ENCODE results near the gene BCL11A.
A peak's percentile ranks its signal among the peaks of the same experiment; 100 is the strongest.

Gene BCL11A

DNA sequence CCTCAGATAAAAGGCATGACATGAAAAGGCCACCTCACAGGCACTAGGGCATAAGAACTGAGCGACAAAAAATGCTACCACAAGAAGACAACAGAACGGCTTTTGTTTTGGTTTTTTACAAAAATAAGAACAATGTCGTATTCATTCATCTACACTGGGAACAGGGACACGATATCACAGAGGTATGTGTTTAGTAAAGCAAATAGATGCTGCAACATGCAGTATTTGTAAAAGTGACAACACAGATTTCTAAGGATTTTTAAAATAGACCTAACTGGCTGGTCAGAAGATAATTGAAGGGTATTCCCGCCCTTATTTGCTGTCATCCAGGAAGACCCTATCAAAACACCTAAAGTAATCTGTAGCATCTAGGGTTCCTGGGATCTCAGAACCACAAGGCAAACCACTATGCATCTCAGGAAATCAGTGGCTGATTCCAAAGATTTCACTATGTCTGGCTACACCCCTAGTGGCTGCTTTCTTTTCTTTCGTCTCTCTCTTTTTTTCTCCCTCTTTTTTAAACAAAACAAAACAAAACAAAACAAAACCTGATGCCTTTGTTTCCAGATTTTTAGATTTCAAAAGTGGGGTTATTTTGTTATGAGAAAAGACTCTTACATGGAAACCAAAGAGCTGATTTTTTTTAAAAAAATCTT, 97.2 kb downstream of the BCL11A start:
- DNase-seq: no peak

DNA sequence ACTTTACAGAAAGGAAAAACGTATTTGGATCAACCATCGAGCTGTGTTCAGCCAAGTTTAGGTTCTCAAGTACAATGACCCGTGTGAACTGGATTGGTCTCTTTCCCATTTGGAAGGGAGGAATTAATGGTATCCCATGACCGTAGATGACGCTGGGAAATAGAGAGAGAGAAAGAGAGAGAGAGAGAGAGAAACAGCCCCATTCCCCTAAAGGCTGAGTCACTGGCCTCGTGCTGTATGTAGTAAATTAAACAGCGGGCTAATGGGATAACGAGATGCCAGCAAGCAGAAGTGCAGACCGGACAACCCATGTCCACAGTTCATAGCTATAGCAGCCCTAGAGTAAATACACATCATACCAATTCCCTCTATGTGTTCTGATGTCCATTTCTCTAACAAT, 99.6 kb downstream of the BCL11A start:
- peak; percentile 31 for DNase-seq

DNA sequence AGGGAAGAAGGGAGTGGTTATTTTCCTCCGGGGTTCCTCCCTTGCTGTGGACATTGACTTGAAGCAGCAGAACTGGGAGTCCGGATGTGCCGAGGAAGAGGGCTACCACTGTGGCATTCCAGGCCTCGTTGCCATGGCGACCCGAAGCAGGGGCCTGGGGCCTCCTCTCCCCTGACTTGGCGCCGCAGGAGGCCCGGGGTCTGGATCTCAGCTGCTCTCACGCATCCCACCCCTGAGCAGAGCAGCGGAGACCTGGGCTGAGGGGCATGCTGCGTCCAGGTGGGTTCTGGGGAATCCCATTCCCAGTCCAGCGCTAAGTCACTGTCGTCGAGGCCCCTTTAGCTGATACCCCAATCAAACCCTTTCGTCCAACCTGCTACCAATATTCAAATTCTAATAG, 100.2 kb downstream of the BCL11A start:
- no peak for DNase-seq

DNA sequence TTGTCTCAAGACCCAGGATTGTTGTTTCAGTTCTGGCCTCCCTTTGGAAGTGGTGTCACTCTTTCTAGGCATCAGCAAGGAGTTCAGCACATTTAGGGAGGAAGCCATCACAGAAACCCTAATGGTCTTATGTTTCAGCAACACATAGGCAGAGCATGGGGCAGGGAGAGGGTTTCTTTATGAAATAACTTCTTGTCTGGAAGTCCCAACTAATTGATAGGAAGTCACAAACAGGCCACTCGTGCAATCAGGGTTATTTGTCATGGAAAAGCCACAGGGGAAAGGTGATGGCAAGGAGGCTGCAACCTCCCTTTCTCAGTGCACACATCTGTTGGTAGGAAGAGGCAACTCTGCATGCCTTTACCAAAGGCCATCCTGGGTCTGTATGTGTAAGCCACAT, 103.0 kb downstream of the BCL11A start:
- peak; percentile 16 for DNase-seq

DNA sequence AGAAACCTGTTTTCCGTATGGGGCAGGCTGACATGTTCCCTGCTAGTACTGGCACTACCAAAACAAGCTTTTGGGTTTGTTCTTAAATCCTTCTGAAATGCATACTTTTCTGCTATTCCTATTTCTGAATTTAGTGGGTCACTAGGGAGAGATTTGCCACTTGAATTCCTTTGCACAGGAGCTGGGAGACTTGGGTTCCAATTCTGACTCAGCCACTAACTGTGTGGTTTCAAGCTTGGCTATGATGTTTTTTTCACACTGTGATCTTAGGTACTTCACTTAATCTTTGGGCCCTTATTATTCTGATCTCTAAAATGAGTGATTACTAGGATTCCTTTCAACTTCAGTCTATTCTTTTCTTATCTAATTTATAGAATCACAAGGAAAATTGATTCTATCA, 105.5 kb downstream of the BCL11A start:
- no peak for DNase-seq

DNA sequence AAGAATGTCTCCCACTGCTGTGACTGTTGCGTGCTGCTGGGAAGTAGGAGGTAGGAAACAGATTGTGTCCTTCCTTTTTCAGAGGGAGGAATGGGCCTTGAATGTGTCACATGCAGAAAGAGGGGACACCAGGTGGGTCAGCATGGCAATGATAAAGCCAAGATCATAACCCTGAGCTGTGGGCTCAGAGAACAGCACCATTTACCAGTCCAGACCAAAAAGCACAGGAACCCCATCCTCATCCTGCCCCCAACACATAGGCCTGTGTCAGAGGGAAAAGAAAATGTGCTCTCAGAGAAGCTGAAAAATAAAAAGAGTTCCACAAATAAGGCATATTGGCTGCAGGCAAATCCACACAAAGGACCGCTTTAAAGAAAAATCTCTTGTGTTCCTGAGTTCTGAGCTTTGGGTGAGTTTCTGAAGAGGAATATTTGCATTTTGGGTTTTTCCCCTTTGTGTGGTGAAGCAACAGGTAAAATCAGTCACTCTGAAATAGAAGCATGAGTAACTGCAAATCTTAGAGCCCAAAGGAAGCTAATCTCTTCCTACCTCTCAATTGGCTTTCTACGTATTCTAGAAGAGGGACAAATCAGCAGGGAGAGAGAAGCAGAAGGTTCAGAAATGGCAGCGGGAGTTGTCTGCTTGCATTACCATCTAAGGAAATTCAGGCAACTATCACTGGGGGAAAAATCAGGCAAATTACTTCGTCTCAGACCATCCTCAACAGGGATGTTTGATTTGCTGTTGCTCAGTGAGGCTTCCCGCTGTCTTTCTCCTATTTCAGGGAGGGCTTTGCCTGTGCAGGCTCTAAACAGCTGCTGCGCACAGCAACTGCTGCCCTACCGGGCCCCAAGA, 106.8 kb downstream of the BCL11A start:
- no peak for DNase-seq

DNA sequence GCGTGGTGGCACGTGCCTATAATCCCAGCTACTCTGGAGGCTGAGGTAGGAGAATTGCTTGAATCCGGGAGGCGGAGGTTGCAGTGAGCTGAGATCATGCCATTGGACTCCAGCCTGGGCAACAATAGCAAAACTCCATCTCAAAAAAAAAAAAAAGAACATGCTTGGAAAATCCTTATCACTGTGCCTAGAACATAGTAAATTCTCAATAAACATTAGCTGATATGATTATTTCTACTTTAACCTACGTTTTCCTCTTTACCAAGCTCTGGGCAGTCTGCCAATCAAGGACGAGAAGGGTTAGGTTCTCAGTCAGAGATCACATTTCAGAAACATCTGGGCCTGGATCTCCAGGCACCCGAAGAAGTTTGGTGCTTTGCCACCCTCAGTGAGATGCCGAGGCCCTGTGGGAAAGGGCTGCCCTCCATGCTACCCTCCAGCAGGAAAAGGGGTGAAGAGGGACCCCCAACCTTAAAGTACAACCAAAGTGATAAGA, 107.7 kb downstream of the BCL11A start:
- DNase-seq: no peak

DNA sequence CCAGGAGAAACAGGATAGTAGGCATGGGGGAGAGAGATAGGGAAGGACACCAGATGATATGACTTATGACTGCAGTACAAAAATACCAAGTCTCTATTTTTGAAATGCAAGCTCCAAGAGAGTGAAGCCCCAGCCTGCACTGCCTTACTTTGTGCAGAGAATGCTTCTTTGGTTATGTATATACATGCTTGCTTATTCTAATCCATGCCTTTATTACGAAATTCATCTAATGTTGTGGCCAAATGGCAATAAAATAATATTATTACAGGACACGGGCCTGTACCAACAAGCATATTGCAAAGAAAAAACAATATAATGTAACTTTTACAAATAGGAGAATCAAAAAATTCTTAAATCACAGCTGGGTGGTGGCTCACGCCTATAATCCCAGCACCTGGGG, 110.8 kb downstream of the BCL11A start:
- no peak for DNase-seq

DNA sequence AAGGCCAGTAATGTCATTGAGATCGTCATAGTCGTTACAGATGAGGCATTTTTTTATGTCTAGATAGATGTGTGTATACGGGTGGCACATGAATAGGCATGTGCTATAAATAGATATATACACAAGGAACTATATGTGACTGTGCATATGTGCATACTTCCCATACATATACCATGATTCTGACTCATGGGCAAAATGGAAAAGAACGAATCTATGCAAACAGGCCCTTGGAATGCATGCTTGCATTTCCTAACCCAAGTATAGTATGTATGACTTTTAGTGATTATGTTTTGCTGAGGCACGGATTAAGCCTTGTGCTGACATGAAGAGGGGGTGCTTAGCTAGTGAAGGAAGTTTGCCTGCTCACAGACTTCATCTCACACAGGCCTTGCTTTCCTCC, 111.7 kb downstream of the BCL11A start:
- DNase-seq: no peak

DNA sequence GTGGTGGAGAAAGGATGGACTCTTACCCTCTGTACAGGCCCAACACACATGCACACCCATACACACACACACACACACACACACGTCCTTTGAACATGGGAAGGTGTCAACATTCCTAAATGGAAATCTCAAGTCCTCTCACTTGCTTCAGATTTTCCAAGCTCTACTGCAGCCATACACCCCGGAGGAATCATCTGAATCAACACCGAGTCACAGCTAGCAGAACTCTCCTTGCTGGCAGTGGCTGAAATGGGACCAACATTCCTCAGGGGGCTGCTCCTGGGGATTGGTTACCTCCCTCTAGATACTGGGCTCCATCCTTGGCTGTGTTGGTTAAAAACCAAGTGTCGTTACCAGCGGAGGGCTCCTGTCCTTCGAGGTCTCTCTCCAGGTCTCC, 112.7 kb downstream of the BCL11A start:
- no peak for DNase-seq

DNA sequence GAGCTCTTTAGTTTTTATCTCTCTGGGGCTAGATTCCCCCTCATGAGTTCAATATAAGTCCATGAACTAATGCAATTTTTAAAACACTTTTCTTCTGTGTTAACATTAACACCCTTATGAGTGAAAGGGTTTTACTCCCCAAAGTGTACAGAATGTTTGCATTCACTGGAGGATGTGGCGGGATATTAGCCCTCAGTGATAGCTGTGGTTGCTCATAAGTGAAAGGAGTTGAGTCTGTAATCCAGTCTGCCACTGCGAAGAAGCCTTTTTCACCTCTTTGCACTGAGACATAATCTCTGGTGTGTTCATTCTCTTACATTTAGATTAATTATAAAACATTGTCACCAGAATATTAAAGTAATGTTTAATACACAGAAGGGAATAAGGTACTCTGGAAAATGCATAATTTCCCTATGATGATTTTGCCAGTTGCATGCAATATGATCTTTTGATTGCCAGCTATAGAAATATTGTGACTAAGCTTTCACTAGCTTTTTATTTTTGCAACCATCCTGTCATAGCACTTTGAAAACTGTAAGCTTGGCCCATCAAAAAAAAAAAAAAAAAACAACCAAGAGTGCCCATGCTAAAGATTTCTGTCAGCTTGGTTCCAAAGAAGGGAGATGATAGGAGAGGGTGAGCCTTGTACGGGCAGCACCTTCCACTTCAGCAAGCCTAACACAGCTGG, 113.2 kb downstream of the BCL11A start:
- DNase-seq: no peak

DNA sequence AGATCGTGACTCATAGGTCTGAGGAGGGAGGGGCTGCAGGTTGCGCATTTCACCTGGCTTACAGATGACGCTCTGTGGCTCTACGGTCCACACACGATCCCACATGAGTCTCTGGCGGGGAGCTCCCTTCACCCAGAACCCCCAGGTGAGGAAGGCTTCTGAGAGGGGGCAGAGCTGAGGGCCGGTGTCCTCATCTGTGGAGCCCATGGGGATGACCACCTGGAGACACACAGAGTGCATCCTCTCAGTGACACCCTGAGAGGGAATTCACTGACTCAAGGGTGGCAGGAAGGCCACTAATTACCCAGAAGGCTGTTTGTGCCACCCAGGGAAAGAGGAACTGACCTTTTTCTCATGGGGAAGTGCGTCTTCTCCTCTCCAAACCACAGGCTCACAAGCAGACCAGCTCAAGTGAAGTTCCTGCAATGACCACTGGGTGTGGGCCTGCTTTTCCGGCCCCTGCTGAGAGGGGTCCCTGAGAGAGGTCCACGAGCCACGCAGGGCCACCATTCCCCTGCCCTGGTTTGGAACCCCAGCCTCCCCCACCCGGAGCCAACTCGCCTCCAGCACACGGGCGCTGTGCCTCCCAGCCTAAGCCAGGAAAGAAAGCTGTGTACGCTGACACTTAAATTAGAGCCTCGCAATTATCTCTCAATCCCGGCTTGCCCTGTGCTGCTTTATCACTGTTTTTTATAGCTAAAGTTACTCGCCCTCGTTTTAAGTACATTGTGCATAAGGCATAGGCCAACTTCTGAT, 114.1 kb downstream of the BCL11A start:
- DNase-seq: peak; percentile 46

DNA sequence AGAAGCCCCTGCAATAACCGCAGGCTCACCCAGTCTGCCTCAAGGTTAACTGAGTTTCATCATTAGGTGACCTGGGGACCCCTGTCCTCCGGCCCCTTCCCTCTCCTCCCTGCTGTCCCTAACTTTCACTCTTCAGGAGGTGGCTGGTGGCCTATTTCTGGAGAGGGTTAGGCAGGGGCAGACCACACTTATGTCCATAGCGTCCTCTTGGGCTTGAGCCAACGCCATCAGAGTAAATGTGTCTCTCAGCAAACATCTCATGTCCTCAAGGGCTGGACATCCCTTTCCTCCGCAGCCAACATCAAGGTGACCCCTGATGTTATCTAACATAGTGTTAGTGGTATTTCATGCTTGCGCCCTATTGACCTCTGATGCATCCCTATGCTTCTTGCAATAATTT, 114.8 kb downstream of the BCL11A start:
- no peak for DNase-seq

DNA sequence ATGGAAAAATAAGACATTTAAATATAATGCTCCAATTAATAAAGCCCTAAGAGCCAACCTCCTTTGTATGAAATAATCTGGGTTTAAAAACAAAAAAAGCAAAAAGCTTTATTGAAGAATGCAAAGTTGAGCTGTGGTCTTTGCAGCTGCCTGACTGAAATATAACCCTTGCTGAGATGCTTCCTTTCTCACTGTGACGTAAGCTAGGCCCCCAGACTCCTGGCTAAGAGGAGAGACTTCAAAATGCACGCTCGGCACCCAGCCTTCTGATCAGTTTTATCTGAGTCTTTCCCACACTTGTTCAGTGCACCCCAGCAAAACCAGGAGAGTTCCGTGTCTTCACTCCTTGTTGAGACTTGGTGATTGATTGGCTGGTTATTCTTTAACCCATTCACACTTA, 115.3 kb downstream of the BCL11A start:
- no peak for DNase-seq

DNA sequence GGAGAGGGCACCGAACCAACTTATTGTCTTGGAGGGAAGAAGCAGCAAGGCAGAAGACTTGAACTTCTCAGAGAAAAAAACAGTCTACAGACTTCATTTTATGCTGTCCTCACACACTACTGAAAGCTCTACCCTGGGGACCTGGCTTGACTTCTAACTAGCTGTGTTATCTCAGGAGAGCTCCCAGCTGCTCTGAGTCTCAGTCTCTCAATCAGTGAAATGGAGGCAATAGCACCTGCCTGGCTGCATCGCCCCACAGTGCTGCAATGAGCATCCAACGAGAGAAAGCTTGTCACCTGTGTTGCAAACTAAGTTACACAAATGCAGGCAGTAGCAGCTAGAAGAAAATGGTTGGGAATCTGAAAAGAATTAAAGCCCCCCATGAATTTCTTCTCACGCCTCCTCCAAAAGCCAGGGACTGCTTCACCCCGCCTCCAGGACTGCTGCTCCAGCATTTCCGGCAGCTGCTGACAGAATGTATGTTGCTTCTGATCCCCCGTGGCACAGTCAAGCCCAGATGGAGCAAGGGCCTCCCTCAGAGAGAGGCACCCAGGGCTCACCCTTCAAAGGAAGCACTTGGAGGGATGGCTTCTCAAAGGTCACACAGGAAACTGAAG, 116.3 kb downstream of the BCL11A start:
- peak; percentile 13 for DNase-seq

DNA sequence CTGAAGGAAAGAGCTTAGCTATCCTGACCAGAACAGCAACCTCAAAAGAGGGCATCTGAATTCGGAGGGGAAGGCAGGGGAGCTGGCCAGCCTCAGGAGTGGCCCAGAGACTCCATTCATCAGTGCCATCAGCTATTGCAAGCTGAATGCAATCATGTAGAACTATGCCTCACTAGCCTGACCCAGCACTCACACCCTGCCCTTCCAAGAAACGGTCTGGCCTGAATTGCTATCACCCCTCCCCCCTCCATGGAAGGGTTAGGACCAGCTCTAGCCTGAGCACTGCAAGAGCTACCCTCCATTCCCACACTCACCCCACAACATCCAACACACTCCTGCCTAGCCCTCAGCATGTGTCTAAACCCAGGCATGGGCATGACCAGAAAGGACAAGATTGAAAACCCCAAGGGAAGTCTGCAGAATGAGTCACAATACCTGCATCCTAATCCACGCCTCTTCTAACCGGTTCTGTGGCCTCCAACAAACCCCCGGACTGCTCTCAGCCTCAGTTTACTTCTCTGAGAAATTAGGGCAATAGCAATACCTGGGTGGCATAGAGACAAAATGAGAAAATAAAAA, 120.3 kb downstream of the BCL11A start:
- no peak for DNase-seq

DNA sequence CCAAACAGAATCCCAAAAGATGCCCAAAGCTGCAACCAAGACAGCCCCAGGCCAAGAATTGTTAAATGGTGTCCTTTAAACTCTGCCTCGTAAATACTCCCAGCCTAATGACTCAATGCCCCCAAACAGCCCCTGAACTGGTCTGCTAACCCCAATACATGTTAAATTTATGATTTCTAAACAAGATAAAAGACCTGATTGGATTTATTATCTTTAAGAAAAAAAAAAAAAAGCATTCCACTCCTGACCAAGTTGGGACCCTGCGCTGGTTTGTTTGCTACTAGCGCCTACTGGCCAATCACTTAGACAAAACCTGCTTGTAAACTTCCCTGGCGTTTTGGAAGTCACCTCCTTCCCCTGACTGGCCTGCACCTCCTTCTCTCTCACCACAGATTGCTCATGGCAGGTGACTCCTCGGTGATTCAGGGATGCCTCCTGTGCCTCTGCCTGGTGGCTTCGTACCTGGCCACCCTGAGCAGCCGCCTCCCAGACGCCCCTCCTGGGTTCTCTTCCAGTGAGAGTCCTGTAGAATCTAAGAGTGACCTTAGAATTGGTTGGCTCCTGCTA, 121.3 kb downstream of the BCL11A start:
- DNase-seq: no peak

DNA sequence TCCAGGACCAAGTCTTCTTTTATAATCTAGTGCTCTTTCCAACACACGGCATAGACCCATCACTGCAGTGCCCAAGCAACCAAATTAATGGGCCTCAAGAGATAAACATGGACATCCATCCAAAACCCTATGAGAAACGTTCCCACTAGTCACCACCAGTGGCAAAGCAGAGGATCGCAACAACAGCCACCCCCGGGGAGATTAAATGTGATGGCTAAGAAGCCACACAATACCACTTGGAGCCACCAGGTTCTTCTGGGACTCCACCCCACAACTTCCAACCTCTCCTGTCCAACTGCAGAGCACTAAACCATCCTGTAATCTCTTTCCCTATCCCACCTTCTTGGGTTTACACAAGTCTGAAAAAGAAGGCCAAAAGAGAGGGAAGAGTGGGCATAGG, 123.8 kb downstream of the BCL11A start:
- peak; percentile 22 for DNase-seq

DNA sequence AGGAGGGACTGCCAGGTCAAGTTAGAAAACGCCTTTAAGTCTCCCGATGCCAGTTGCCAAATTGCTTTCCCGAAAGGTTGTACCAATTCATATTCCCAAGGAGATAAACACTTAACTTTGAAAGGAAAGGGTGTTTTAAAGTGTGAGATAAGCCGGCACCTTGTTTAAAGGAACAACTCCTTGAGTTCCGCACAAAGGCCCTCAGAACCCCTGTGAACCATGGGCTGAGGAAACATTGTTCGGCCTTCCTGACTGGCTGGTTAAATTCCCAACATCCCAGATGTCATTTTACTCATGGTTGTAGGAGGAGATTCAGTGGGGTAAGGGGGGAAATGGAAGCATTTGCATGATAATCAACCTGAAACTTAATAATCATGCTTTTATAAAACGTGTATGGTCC, 126.6 kb downstream of the BCL11A start:
- no peak for DNase-seq

DNA sequence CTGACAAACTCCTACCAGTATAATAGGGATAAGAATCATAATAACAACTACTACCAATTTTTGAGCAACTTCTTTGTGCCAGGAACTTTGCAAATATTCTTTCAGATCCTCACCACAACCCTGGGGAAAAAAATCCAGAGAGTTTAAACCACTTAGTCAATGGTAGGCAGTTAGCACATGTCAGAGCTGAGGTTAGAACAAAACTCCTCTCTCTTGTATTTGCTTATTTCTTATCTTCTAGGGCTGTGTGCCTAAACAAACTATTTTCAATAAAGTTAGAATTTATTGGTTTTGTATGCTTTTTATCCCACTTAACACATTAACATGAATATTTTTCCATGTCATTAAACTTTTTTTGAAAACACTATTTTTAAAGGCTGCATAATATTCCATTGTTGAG, 127.1 kb downstream of the BCL11A start:
- DNase-seq: no peak

DNA sequence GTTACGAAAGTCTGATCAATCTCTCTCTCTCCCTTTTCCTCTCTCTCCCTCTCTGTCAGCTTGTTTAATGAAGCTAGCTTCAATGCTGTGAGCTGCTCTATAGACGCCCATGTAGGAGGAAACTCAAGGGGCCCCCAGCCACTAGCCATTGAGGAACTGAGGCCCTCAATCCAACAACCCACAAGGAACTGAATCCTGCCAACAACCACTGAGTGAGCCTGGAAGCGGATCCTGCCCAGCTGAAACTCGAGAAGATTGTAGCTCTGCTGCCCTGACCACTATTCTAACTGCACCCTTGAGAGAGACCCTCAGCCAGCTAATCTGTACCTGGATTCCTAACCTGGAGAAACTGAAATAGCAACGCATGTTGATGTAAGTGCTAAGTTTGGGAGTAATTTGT, 129.2 kb downstream of the BCL11A start:
- DNase-seq: no peak

DNA sequence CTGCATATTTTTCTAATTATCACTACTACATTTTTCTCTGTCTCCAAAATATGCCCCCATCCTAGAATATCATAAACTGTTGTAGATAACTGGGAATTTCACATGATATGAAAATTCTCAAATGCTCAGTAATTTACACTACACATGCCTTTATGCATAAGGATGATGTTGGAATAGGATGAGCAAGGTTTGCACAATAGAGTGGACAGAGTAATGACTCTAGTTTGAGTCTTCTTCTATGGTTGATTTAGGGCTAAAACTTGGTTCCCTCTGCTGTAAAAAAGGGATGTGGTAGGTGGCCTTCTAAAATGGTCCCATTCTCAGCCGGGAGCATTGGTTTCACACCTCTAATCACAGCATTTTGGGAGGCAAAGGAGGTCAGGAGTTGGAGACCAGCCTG, 129.9 kb downstream of the BCL11A start:
- no peak for DNase-seq
